ENCODE data around the gene BEND3. TPM values are rescaled to one million over a fixed set of nuclear protein-coding genes. Genes with fewer than 3 reads are reported as not detected.

Gene BEND3
- total and polyA plus RNA-seq, 9 of the 15 experiments (the other 6 are each of a cell fraction or from before 2014, with no cell fraction given) = 0.64 to 8.4 (median 3.3) TPM

DNA sequence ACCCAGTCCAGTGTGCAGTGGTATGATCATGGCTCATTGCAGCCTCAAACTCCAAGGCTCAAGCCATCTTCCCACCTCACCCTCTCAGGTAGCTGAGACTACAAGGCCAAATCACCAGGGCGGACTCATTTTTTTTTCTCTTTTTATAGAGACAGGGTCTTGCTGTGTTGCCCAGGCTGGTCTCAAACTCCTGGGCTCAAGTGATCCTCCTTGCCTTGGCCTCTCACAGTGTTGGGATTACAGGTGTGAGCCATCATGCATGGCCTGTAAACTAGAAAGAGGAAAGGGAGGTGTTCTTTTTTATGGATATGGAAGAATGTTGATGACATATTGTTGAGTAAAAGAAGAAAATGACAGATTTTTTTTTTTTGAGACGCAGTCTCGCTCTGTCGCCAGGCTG lies 5.1 kb upstream of the BEND3 start:
- CTCF ChIA-PET (ENCODE audit: low intra/inter-chr PET ratio) = no interaction called here
- H4K20me1 ChIP-seq (replicated peaks; ENCODE audit: control insufficient read depth, insufficient read depth, low read length) = no peaks in the 10 kb centered on the region
- H3K9me1 ChIP-seq (ENCODE audit: control insufficient read depth, insufficient read depth, low read length) = no peaks in the 10 kb centered on the region
- no TSS peak for BruUV-seq (replicated peaks)
- peaks cover 15 to 16% of the 10 kb centered on the region in 2 experiments; a peak in 4 of 5 replicates for H3K4me1 ChIP-seq (replicated peaks in 1 of 2; ENCODE audit: control insufficient read depth in 2 of 2, insufficient read depth in 2 of 2, low read length in 2 of 2)
- H3K4me2 ChIP-seq (ENCODE audit: insufficient read depth, low read length) = no peak overlapping the region
- no peaks in the 10 kb centered on the region for H3K79me2 ChIP-seq (ENCODE audit: control insufficient read depth, insufficient read depth, low read length)
- FAIRE-seq = no peak
- TF ChIP-seq FOS (IDR thresholded peaks at IDR 0.05; ENCODE audit: extremely low read depth, insufficient read length) = no peak
- TF ChIP-seq HCFC1 (IDR thresholded peaks at IDR 0.05; ENCODE audit: low read depth, low read length) = no peak
- no peak for TF ChIP-seq SETDB1 (IDR thresholded peaks at IDR 0.05; ENCODE audit: low read length)
- no peak for TF ChIP-seq ZNF134 (CRISPR knock-in tag; conservative IDR thresholded peaks at IDR 0.05)
- TF ChIP-seq, protein P1, sequence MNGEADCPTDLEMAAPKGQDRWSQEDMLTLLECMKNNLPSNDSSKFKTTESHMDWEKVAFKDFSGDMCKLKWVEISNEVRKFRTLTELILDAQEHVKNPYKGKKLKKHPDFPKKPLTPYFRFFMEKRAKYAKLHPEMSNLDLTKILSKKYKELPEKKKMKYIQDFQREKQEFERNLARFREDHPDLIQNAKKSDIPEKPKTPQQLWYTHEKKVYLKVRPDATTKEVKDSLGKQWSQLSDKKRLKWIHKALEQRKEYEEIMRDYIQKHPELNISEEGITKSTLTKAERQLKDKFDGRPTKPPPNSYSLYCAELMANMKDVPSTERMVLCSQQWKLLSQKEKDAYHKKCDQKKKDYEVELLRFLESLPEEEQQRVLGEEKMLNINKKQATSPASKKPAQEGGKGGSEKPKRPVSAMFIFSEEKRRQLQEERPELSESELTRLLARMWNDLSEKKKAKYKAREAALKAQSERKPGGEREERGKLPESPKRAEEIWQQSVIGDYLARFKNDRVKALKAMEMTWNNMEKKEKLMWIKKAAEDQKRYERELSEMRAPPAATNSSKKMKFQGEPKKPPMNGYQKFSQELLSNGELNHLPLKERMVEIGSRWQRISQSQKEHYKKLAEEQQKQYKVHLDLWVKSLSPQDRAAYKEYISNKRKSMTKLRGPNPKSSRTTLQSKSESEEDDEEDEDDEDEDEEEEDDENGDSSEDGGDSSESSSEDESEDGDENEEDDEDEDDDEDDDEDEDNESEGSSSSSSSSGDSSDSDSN (IDR thresholded peaks at IDR 0.05; ENCODE audit: borderline replicate concordance in 1 of 2, low read depth in 2 of 2, low read length in 2 of 2) = no peak
- peak; percentile 52; the same call in 1 of the 2 replicates for TF ChIP-seq ZNF121 (CRISPR knock-in tag; conservative IDR thresholded peaks at IDR 0.05)
- TF ChIP-seq, protein P2, sequence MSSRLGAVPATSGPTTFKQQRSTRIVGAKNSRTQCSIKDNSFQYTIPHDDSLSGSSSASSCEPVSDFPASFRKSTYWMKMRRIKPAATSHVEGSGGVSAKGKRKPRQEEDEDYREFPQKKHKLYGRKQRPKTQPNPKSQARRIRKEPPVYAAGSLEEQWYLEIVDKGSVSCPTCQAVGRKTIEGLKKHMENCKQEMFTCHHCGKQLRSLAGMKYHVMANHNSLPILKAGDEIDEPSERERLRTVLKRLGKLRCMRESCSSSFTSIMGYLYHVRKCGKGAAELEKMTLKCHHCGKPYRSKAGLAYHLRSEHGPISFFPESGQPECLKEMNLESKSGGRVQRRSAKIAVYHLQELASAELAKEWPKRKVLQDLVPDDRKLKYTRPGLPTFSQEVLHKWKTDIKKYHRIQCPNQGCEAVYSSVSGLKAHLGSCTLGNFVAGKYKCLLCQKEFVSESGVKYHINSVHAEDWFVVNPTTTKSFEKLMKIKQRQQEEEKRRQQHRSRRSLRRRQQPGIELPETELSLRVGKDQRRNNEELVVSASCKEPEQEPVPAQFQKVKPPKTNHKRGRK (tag; IDR thresholded peaks at IDR 0.05) = no peak
- ATAC-seq = no peak
- POLR2A ChIA-PET = interaction anchor here (0.7 to 1.1 kb wide), 2 partner anchors 9 to 10 kb away, joined by 3 to 5 read pairs; no protein-coding TSS in a partner anchor
- no peaks in the 10 kb centered on the region for H3K27me3 ChIP-seq (ENCODE audit: control insufficient read depth in 2 of 2, insufficient read depth in 2 of 2, low read length in 2 of 2)
- no peak overlapping the region for H2AFZ ChIP-seq (ENCODE audit: low read depth, low read length)
- no peaks in the 10 kb centered on the region for H3K36me3 ChIP-seq (ENCODE audit: control insufficient read depth, insufficient read depth, low read length)
- intact Hi-C loops (cut with micrococcal nuclease) (no loop called here), in situ Hi-C loops (cut with MboI) (no loop called here)
- no peak overlapping the region for H3K4me3 ChIP-seq
- DNase-seq (ENCODE audit: extremely low read depth in 1 of 4, low spot score in 3 of 4) = no peak
- WGBS (ENCODE audit: insufficient coverage, low coverage, missing lambda C conversion rate) = 100% methylated on average over 4 of the region's 4 CpGs
- H3K9ac ChIP-seq (ENCODE audit: insufficient read depth in 1 of 2, low read depth in 2 of 2, low read length in 2 of 2) = no peak overlapping the region
- no peaks in the 10 kb centered on the region for H3K9me3 ChIP-seq (replicated peaks; ENCODE audit: control insufficient read depth, insufficient read depth, low read depth, low read length)
- H3K27ac ChIP-seq (ENCODE audit: extremely low read depth, low read depth, low read length) = no peak overlapping the region
